Measurements from ENCODE around the gene PANX2.

The PANX2 gene

GRCh38 chr22:50151571-50152537 is 18.7 kb upstream of the PANX2 start:
- Histone ChIP-seq H3K4me3 (no peak overlapping the region), H3K9me3 (ENCODE audit: low read depth, low read length) (no peaks in the 10 kb centered on the region), H3K9ac (ENCODE audit: insufficient read length) (no peak overlapping the region), H3K36me3 (ENCODE audit: insufficient read depth, low read length) (no peaks in the 10 kb centered on the region), H3K27ac (no peak overlapping the region)
- TF ChIP-seq POLR2AphosphoS5 (IDR thresholded peaks at IDR 0.05; ENCODE audit: borderline replicate concordance, low read depth, low read length) (no peak), EZH2 (IDR thresholded peaks at IDR 0.05) (no peak), FOXP2 (optimal IDR thresholded peaks at IDR 0.05; ENCODE audit: control extremely low read depth, extremely low read length, insufficient read depth) (no peak)
- no peak for DNase-seq (ENCODE audit: low read depth, low spot score)

GRCh38 chr22:50153056-50153755 is 17.3 kb upstream of the PANX2 start:
- Histone ChIP-seq H3K27ac (no peak overlapping the region), H3K9ac (ENCODE audit: insufficient read length) (no peak overlapping the region), H3K4me3 (no peak overlapping the region), H3K9me3 (ENCODE audit: low read depth, low read length) (no peaks in the 10 kb centered on the region), H3K36me3 (ENCODE audit: insufficient read depth, low read length) (no peaks in the 10 kb centered on the region)
- TF ChIP-seq POLR2AphosphoS5 (IDR thresholded peaks at IDR 0.05; ENCODE audit: borderline replicate concordance, low read depth, low read length) (no peak), EZH2 (IDR thresholded peaks at IDR 0.05) (no peak), FOXP2 (optimal IDR thresholded peaks at IDR 0.05; ENCODE audit: control extremely low read depth, extremely low read length, insufficient read depth) (no peak)
- no peak for DNase-seq (ENCODE audit: low read depth, low spot score)

GRCh38 chr22:50153756-50154140 is 16.8 kb upstream of the PANX2 start:
- DNase-seq (ENCODE audit: low read depth, low spot score) = no peak

GRCh38 chr22:50157709-50158375 is 12.7 kb upstream of the PANX2 start:
- Histone ChIP-seq H3K9ac (ENCODE audit: insufficient read length) (no peak overlapping the region), H3K36me3 (ENCODE audit: insufficient read depth, low read length) (no peaks in the 10 kb centered on the region), H3K9me3 (ENCODE audit: low read depth, low read length) (no peaks in the 10 kb centered on the region), H3K4me3 (no peak overlapping the region), H3K27ac (no peak overlapping the region)
- no peak for TF ChIP-seq POLR2AphosphoS5 (IDR thresholded peaks at IDR 0.05; ENCODE audit: borderline replicate concordance, low read depth, low read length)
- TF ChIP-seq FOXP2 (optimal IDR thresholded peaks at IDR 0.05; ENCODE audit: control extremely low read depth, extremely low read length, insufficient read depth) = no peak
- TF ChIP-seq EZH2 (IDR thresholded peaks at IDR 0.05) = no peak
- DNase-seq (ENCODE audit: low read depth, low spot score) = no peak

More at GRCh38 chr22:50153756-50154140, 16.8 kb upstream of the PANX2 start:
- no peak overlapping the region for H3K27ac ChIP-seq
- no peak overlapping the region for H3K9ac ChIP-seq (ENCODE audit: insufficient read length)
- no peaks in the 10 kb centered on the region for H3K9me3 ChIP-seq (ENCODE audit: low read depth, low read length)
- no peaks in the 10 kb centered on the region for H3K36me3 ChIP-seq (ENCODE audit: insufficient read depth, low read length)
- TF ChIP-seq EZH2 (IDR thresholded peaks at IDR 0.05) (no peak), FOXP2 (optimal IDR thresholded peaks at IDR 0.05; ENCODE audit: control extremely low read depth, extremely low read length, insufficient read depth) (no peak), POLR2AphosphoS5 (IDR thresholded peaks at IDR 0.05; ENCODE audit: borderline replicate concordance, low read depth, low read length) (no peak)
- H3K4me3 ChIP-seq = no peak overlapping the region

- no peak overlapping the region for H3K9ac ChIP-seq (ENCODE audit: insufficient read length)
- H3K27ac ChIP-seq = no peak overlapping the region
- no peaks in the 10 kb centered on the region for H3K36me3 ChIP-seq (ENCODE audit: insufficient read depth, low read length)
- no peaks in the 10 kb centered on the region for H3K9me3 ChIP-seq (ENCODE audit: low read depth, low read length)
- no peak overlapping the region for H3K4me3 ChIP-seq
- TF ChIP-seq EZH2 (IDR thresholded peaks at IDR 0.05) (no peak), POLR2AphosphoS5 (IDR thresholded peaks at IDR 0.05; ENCODE audit: borderline replicate concordance, low read depth, low read length) (no peak), FOXP2 (optimal IDR thresholded peaks at IDR 0.05; ENCODE audit: control extremely low read depth, extremely low read length, insufficient read depth) (no peak)
- DNase-seq (ENCODE audit: low read depth, low spot score) = no peak
Measured at GRCh38 chr22:50160947-50161346, 9.6 kb upstream of the PANX2 start.

GRCh38 chr22:50161508-50162390 is 8.8 kb upstream of the PANX2 start:
- H3K27ac ChIP-seq = no peak overlapping the region
- H3K9ac ChIP-seq (ENCODE audit: insufficient read length) = no peak overlapping the region
- H3K9me3 ChIP-seq (ENCODE audit: low read depth, low read length) = no peaks in the 10 kb centered on the region
- no peak overlapping the region for H3K4me3 ChIP-seq
- no peaks in the 10 kb centered on the region for H3K36me3 ChIP-seq (ENCODE audit: insufficient read depth, low read length)
- no peak for DNase-seq (ENCODE audit: low read depth, low spot score)
- TF ChIP-seq POLR2AphosphoS5 (IDR thresholded peaks at IDR 0.05; ENCODE audit: borderline replicate concordance, low read depth, low read length) = no peak

GRCh38 chr22:50162391-50162956 is 8.1 kb upstream of the PANX2 start:
- Histone ChIP-seq H3K36me3 (ENCODE audit: insufficient read depth, low read length) (no peaks in the 10 kb centered on the region), H3K9me3 (ENCODE audit: low read depth, low read length) (no peaks in the 10 kb centered on the region), H3K9ac (ENCODE audit: insufficient read length) (no peak overlapping the region), H3K27ac (no peak overlapping the region), H3K4me3 (no peak overlapping the region)
- DNase-seq (ENCODE audit: low read depth, low spot score) = no peak
- TF ChIP-seq POLR2AphosphoS5 (IDR thresholded peaks at IDR 0.05; ENCODE audit: borderline replicate concordance, low read depth, low read length) (no peak), EZH2 (IDR thresholded peaks at IDR 0.05) (no peak), FOXP2 (optimal IDR thresholded peaks at IDR 0.05; ENCODE audit: control extremely low read depth, extremely low read length, insufficient read depth) (no peak)

Measured in SK-N-MC (cell line).